ENCODE measurements around the gene FBXL12. TPM values are rescaled to one million over a fixed set of nuclear protein-coding genes. Genes with fewer than 3 reads are reported as not detected.

FBXL12 gene
- total RNA-seq, 1 donor from 2014 or later, result 64.4 TPM

- no peak overlapping the region for H3K27ac ChIP-seq
- no peak for DNase-seq (ENCODE audit: low spot score in 2 of 2)
- H3K4me1 ChIP-seq, result no peaks in the 10 kb centered on the region
- H3K36me3 ChIP-seq, result peaks cover 2 to 12% of the 10 kb centered on the region in 2 donors
- TF ChIP-seq, protein P1, sequence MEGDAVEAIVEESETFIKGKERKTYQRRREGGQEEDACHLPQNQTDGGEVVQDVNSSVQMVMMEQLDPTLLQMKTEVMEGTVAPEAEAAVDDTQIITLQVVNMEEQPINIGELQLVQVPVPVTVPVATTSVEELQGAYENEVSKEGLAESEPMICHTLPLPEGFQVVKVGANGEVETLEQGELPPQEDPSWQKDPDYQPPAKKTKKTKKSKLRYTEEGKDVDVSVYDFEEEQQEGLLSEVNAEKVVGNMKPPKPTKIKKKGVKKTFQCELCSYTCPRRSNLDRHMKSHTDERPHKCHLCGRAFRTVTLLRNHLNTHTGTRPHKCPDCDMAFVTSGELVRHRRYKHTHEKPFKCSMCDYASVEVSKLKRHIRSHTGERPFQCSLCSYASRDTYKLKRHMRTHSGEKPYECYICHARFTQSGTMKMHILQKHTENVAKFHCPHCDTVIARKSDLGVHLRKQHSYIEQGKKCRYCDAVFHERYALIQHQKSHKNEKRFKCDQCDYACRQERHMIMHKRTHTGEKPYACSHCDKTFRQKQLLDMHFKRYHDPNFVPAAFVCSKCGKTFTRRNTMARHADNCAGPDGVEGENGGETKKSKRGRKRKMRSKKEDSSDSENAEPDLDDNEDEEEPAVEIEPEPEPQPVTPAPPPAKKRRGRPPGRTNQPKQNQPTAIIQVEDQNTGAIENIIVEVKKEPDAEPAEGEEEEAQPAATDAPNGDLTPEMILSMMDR (IDR thresholded peaks at IDR 0.05), result no peak
- intact Hi-C loops (cut with DNase I), result no loop called here
- no peaks in the 10 kb centered on the region for H3K27me3 ChIP-seq
- no peaks in the 10 kb centered on the region for H3K9me3 ChIP-seq
- no peak overlapping the region for H3K4me3 ChIP-seq
These were observed 35.5 kb upstream of the FBXL12 start for GRCh38 chr19:9854282-9854846.

DNA sequence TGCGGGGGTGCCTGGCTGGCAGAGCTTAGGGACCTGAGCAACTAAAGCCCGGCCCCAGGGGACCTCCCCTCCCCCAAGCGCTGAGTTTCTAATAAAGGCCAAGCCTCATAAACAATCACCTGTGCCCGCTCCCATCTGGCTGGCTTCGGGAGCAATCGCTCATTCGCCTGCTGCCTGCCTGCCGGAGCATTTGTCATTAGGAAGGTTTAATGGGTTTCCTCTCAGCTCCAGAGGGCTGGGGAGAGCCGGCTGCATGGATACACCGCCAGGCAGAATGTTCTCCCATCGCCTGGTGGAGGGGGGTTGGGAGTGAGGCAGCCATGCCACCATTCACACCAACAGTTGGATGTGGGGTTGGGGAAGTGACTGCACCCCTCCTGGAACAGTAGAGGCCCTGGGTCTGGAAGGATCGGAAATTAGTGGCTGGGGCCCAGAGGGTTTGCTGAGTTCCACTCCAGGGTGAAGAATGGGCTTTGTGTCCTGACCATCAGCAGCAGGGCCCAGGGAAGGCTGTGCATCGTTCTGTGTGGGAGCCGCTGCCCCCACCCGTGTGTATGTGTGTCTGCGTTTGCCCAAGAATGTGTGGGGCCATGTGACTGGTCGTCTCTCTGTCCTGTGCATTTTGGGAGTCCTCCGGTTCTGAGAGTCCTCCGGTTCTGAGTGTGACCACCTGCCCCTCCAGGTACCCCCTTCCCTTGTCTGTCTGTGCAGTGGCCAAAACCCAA lies 31.5 kb upstream of the FBXL12 start:
- no peaks in the 10 kb centered on the region for H3K9me3 ChIP-seq
- no peak overlapping the region for H3K27ac ChIP-seq

DNA sequence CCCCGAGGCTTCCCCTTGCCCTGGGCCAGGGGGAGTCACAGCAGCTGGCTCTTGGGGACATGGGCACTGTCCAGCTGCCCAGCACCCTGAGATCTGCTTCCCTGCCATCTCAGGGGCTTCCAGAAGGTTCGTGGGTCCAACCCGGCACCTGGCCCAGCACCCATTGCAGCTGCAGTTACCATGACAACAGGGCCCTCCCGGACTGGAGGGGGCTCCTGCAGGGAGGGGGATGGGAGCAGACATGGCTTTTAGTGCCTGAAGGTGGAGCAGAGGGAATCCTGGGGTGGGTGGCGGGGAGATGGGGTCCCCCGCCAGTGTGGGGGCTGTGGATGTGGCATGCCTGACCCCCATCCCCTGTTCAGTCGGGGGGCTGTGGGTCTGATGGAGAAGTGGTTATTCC lies 30.9 kb upstream of the FBXL12 start:
- TF ChIP-seq, protein P1 (IDR thresholded peaks at IDR 0.05), result no peak
- no peak for DNase-seq (ENCODE audit: low spot score in 2 of 2)
- H3K36me3 ChIP-seq, result peaks cover 28 to 32% of the 10 kb centered on the region in 2 donors
- H3K4me1 ChIP-seq, result no peaks in the 10 kb centered on the region
- H3K4me3 ChIP-seq, result no peak overlapping the region
- intact Hi-C loops (cut with DNase I), result no loop called here
- H3K9me3 ChIP-seq, result no peaks in the 10 kb centered on the region
- H3K27me3 ChIP-seq, result no peaks in the 10 kb centered on the region
- H3K27ac ChIP-seq, result no peak overlapping the region

More for the DNA sequence above, 31.5 kb upstream of the FBXL12 start:
- intact Hi-C loops (cut with DNase I), result no loop called here
- Histone ChIP-seq H3K27me3 (no peaks in the 10 kb centered on the region), H3K4me1 (no peaks in the 10 kb centered on the region), H3K4me3 (no peak overlapping the region), H3K36me3 (peaks cover 25 to 29% of the 10 kb centered on the region in 2 donors)
- TF ChIP-seq, protein P1 (IDR thresholded peaks at IDR 0.05), result no peak
- no peak for DNase-seq (ENCODE audit: low spot score in 2 of 2)

DNA sequence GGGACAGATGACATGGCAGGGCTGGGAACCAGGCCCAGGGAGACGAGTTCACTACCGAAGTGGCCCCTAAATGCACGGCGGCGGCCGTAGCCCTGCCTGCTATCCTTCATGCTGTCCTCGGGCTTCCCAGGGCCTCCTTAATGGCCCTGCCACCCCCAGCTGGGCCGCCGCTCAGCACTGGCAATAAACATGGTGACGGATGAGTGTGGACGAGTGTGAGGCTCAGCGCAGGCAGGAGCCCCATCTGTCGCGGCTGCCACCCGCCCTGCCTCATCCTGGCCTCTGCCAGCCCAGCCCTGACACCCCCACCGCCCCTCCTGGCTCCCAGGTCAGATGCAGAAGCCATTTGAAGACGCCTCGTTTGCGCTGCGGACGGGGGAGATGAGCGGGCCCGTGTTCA lies 29.9 kb upstream of the FBXL12 start:
- TF ChIP-seq, protein P1 (IDR thresholded peaks at IDR 0.05), result no peak
- Histone ChIP-seq H3K4me1 (no peaks in the 10 kb centered on the region), H3K4me3 (no peak overlapping the region), H3K27me3 (no peaks in the 10 kb centered on the region), H3K9me3 (no peaks in the 10 kb centered on the region), H3K36me3 (peaks cover 38 to 41% of the 10 kb centered on the region in 2 donors), H3K27ac (no peak overlapping the region)
- no peak for DNase-seq (ENCODE audit: low spot score in 2 of 2)
- intact Hi-C loops (cut with DNase I), result no loop called here

DNA sequence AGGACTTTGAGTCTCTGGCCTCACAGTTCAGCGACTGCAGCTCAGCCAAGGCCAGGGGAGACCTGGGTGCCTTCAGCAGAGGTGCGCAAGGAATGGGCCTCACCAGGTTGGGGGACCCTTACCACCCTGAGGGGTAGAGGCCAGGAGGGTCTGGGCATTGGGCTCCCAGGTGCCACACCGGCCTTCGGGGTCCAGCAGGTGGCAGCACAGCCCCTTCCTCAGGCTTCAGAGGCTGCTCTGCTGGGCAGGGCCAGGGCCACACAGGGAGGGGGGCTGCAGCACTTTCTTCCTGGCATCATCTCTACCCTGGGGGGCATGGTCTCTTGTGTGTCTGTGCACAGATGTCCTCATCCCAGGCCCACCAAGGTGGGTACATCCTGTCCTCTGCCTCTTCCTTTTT lies 29.2 kb upstream of the FBXL12 start:
- intact Hi-C loops (cut with DNase I), result no loop called here
- Histone ChIP-seq H3K27me3 (no peaks in the 10 kb centered on the region), H3K4me1 (no peaks in the 10 kb centered on the region), H3K9me3 (no peaks in the 10 kb centered on the region), H3K36me3 (peaks cover 45 to 47% of the 10 kb centered on the region in 2 donors), H3K27ac (no peak overlapping the region), H3K4me3 (no peak overlapping the region)
- TF ChIP-seq, protein P1 (IDR thresholded peaks at IDR 0.05), result no peak
- no peak for DNase-seq (ENCODE audit: low spot score in 2 of 2)
